HG02798 (cell line): ENCODE data around the gene SLC66A2.
"Not testable (repeated sequence)": the region's sequence is repeated elsewhere in the genome, so short reads cannot be mapped to it uniquely, and the experiment has no call there.

Experiments used
- ATAC-seq: cut with Tn5 transposase; IDR thresholded peaks from one replicate; pipeline ENCODE4 v1.9.1; 2021; ENCODE audit warnings: mild to moderate bottlenecking; ENCODE audit not compliant: unreplicated experiment, poor library complexity

Gene SLC66A2

GRCh38 chr18:79951545-79952455, at the start of gene SLC66A2:
Gene SLC66A2, minus strand, starts transcription at chr18:79951653. Its CDS starts 727 bp downstream, at chr18:79950926.
- ATAC-seq: peak; percentile 90

DNA sequence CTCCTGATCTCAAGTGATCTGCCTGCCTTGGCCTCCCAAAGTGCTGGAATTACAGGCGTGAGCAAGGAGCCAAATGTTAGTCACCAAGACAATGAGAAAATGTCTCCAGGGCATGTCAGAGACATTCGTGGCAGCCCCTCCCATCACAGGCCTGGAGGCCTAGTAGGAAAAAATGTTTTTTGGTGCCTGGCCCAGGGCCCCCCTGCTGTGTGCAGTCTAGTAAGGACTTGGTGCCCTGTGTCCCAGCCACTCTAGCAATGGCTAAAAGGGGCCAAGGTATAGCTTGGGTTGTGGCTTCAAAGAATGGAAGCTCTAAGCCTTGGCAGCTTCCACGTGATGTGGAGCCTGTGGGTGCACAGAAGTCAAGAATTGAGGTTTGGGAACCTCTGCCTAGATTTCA, 49.4 kb upstream of the SLC66A2 start:
- no peak for ATAC-seq

- ATAC-seq: not testable (repeated sequence)
Observed at GRCh38 chr18:79999701-80000100, 48.2 kb upstream of the SLC66A2 start.

DNA sequence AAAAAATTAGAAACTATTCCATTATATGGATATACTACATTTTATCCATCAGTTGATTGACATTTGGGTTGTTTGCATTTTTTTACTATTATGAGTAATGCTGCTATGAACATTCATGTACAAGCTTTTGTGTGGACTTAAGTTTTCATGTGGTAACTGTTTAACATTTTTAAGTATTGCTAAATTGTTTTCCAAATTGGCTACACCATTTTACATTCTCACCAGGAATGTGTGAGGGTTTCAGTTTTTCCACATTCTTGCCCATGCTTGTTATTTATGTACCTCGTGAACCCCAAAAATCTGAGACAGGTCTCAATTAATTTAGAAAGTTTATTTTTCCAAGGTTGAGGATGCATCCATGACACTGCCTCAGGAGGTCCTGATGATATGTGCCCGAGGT, 40.0 kb upstream of the SLC66A2 start:
- ATAC-seq: no peak

DNA sequence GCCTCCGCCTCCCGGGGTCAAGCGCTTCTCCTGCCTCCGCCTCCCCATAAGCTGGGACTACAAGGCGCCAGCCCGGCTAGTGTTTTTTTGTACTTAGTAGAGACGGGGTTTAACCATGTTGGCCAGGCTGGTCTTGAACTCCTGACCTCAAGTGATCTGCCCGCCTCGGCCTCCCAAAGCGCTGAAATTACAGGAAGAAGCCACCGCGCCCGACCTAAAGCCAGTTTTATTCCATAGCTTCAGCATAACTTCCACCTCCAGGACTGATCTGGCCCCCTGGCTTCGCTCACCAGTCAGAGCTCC, 37.7 kb upstream of the SLC66A2 start:
- no peak for ATAC-seq

DNA sequence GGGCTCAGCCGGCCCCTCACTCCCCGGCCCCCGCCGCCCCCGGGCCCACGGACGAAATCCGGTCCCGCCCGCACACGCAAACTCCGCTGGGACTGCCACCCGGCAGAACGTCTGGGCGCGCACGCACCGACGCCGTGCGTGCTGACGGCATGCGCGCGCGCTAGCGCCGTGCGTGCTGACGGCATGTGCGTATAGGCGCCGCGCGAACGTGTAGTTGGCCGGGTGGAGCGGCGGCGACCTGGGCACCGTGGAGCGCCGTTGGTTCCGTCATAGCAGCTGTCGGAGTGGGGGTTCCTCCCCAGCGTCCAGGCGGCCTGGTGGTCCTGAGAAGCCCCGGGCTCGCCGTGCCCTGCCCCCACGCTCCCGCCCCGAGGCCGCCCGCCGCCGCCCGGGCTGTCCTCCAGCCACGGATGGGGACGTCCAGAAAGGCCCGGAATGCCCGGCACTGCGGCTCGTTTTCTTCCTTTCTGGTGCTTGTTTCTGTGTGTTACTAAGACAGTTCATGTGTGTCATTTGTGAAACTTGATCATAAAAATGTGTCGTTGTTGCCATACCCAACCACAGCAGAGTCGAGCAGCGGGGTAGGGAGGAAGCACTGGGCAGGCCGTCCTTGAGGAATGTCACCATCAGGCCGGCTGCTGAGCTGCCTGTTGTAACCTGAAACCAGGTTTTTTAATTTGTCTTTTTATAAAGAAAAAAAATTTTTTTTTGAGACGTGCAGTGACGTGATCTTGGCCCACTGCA, 37.2 kb upstream of the SLC66A2 start, which contains the start of gene TXNL4A:
Gene TXNL4A, minus strand, starts transcription at position 113 of the 744 bp plus-strand sequence. CDS start 171 bp downstream, outside the sequence.
- ATAC-seq: peak; percentile 98

DNA sequence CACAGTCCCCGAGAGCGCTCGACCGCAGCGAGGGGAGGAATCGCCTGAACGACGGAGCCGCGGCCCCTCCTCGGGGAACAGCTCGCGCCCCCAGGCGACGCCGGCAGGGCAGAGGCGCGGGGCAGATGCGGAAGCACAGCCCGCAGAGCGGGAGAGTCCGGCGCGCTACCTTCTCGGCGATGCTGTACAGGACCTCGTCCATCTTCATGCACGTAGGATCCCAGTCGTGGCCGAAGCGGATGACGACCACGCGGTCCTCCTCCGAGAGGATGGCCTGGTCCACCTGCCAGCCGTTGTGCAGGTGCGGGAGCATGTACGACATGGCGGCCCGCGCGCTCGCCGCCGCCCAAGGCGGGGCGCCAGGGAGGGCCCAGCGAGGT, 36.6 kb upstream of the SLC66A2 start:
- ATAC-seq: peak; percentile 60

DNA sequence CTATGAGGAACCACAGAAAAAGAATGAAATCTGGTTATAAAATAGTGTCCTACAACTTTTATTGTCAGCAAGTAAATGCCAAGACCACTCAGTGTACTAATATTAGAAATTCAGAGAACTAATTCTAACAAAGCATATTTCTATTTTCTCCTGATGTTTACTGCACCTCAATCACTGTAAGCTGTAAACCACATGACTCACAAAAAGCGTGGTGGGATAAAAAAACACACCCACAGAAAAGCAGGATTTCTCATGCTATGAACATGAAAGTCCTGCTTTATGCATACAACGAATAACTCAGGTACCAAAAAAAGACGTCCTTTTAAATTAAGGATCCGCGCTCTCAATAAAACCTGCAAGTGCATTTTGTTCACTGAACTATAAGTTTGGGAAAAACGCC, 36.1 kb upstream of the SLC66A2 start:
- ATAC-seq: no peak

GRCh38 chr18:79986726-79987125, 35.3 kb upstream of the SLC66A2 start:
- no peak for ATAC-seq

DNA sequence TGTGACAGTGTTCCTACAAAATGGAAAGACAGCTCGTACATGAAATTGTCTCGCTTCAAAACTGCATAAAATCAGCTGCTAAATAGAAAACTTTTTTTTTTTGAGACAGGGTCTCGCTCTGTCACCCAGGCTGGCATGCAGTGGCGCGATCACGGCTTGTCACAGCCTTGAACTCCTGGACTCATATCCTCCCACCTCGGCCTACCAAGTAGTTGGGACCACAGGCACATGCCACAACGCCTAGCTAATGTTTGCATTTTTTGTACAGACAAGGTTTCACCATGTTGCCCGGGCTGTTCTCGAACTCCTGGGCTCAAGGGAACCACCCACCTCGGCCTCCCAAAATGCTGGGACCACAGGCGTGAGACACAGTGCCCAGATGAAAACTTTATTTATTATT, 33.7 kb upstream of the SLC66A2 start:
- ATAC-seq: no peak

- no peak for ATAC-seq
Observed at GRCh38 chr18:79983793-79984192, 32.3 kb upstream of the SLC66A2 start.

DNA sequence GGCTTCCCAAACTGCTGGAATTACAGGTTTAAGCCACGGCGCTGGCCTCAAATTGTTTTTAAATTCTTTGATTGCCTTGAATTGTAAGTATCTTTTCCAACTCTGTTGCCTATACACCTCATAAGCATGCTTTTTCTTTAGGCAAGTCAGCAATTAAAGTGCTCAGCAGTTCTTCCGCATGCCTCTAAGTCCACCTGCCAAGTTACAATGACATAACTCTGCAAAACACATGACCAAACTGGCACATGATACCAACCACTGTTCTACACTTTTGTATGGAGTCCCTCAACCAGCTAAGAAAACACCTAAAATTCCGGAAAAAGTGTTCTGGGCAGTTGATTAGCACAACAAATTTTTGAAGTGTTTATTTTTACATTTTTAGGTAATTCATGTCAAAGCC, 31.8 kb upstream of the SLC66A2 start:
- no peak for ATAC-seq

- no peak for ATAC-seq
Observed at GRCh38 chr18:79982736-79983135, 31.3 kb upstream of the SLC66A2 start.

- ATAC-seq: no peak
Observed at GRCh38 chr18:79980585-79980984, 29.1 kb upstream of the SLC66A2 start.

GRCh38 chr18:79979843-79980242, 28.4 kb upstream of the SLC66A2 start:
- ATAC-seq: no peak

GRCh38 chr18:79975985-79976680, 24.7 kb upstream of the SLC66A2 start:
- no peak for ATAC-seq

GRCh38 chr18:79975043-79975442, 23.6 kb upstream of the SLC66A2 start:
- no peak for ATAC-seq

DNA sequence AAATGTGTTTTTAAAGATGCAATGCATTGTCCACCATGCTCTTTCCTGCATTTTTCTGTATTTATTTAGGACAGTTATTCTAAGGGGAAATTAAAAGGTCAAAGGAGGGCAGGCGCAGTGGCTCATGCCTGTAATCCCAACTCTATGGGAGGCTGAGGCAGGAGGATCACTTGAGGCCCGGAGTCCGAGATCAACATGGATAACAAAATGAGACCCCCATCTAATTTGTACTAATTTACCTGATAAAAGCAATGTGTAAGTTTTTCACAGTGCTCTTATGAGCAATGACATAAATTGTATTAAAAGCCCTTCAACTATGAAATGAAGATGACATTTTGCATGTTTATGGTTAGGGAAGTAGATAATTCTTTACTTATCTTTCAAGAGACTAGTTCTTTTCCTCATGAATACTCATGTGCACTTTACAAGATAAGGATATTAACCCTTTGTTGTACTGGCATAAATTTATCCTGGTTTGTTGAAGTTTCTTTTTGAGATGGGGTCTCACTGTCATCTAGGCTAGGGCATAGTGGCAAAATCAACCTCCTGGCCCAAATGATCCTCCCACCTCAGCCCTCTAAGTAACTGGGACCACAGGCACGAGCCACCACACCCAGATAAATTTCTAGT, 22.7 kb upstream of the SLC66A2 start:
- ATAC-seq: no peak

GRCh38 chr18:79973517-79973916, 22.1 kb upstream of the SLC66A2 start:
- ATAC-seq: no peak

DNA sequence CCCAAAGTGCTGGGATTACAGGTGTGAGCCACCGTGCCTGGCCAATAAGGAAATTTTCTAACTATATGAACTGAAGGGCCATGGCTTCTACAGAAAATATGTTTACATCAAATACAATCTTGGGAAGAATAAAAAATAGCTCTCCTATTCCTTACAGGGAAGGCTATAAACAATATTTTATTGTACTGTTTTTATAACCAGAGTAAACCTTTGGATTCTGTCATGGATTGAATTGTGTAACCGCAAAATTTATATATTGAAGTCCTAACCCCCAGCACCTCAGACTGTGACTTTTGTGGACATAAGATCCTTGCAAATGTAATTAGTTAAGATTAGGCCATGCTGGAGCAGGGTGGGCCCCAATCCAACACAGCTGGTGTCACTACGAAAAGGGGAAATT, 21.3 kb upstream of the SLC66A2 start:
- ATAC-seq: no peak
